GM21576 (cell line): ENCODE results near the gene CITED4.

Experiments
- ATAC-seq: cut with Tn5 transposase; IDR thresholded peaks from one replicate; pipeline ENCODE4 v1.9.1; 2021; ENCODE audit warnings: mild to moderate bottlenecking, moderate library complexity; ENCODE audit not compliant: unreplicated experiment

Gene CITED4

GRCh38 chr1:40886318-40887011, 24.3 kb upstream of the CITED4 start:
- ATAC-seq = no peak

GRCh38 chr1:40884055-40884795, 22.1 kb upstream of the CITED4 start:
- no peak for ATAC-seq

- no peak for ATAC-seq
Measured at GRCh38 chr1:40880813-40881549, 18.8 kb upstream of the CITED4 start.

- no peak for ATAC-seq
Measured at GRCh38 chr1:40879482-40880175, 17.5 kb upstream of the CITED4 start.

GRCh38 chr1:40878906-40879305, 16.7 kb upstream of the CITED4 start:
- ATAC-seq = no peak

- ATAC-seq = no peak
Measured at GRCh38 chr1:40877698-40878097, 15.5 kb upstream of the CITED4 start.

GRCh38 chr1:40876891-40877290, 14.7 kb upstream of the CITED4 start:
- no peak for ATAC-seq

GRCh38 chr1:40876436-40876761, 14.2 kb upstream of the CITED4 start:
- ATAC-seq = no peak

- no peak for ATAC-seq
Measured at GRCh38 chr1:40873863-40874472, 11.8 kb upstream of the CITED4 start.

GRCh38 chr1:40872276-40872675, 10.1 kb upstream of the CITED4 start:
- no peak for ATAC-seq

- no peak for ATAC-seq
Measured at GRCh38 chr1:40870135-40870728, 8.1 kb upstream of the CITED4 start.

- no peak for ATAC-seq
Measured at GRCh38 chr1:40868051-40868723, 6.0 kb upstream of the CITED4 start.

GRCh38 chr1:40861224-40862003, 749 bp downstream of the CITED4 start:
- ATAC-seq = no peak

GRCh38 chr1:40860706-40861223, 1.4 kb downstream of the CITED4 start:
- no peak for ATAC-seq

- ATAC-seq = no peak
Measured at GRCh38 chr1:40858856-40859416, 3.2 kb downstream of the CITED4 start.

- ATAC-seq = no peak
Measured at GRCh38 chr1:40857737-40858136, 4.4 kb downstream of the CITED4 start.

GRCh38 chr1:40856656-40857302, 5.4 kb downstream of the CITED4 start:
- ATAC-seq = no peak

- no peak for ATAC-seq
Measured at GRCh38 chr1:40856116-40856515, 6.0 kb downstream of the CITED4 start.
